ENCODE data around the gene HIGD1A. TPM values are rescaled to one million over a fixed set of nuclear protein-coding genes. Genes with fewer than 3 reads are reported as not detected.

Gene HIGD1A
- total RNA-seq, result 100 to 1,000 TPM in 3 of 4 donors, 10 to 100 TPM in 1; 52.3 to 239 (median 212) TPM

DNA sequence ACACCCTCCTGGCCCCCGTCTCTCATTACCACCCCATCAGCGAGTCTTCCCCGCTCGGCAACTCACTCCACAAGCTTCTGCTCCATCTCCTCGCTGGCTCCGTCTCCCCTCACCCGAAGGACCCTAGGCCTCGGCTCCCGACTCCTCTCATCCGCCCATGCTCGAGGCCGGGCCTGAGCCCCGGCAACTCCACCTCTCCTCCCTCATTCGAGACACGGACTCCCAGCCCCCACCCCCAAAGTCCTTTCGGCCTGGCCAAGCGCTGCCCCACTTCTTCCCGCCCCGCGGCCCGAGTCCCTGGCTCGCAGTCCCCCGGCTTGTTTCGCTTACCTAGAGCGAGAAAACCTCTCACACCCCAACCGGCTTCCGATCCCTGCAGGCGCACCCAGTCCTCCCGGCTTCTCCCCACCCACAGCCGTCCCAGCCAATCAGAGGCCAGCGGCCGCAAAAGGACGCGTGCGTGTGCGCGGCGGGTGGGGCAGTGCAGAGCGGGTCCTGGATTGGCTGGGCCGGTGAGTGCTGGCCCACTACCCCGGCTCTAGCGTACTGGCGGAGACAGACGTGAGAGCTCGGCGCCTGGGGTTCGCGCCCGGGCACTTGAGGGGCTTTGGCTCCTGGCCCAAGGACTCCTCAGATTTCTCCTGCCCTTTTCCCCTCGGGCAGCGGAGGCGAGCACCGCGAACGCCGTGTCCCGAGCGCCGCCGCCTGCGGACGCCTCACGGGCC lies at the start of gene HIGD1A:
TSS of gene HIGD1A (minus strand) at position 385 of the 725 bp plus-strand sequence. CDS start 10,237 bp downstream, outside the sequence.
- no peaks in the 10 kb centered on the region for H3K9me3 ChIP-seq
- no peaks in the 10 kb centered on the region for H3K36me3 ChIP-seq
- intact Hi-C loops (cut with DNase I), result no loop called here
- H3K4me3 ChIP-seq, result peak within 1 kb of the TSS; percentile 79 to 96 (median 85)
- H3K4me1 ChIP-seq, result peaks cover 0 to 51% (median 30%) of the 10 kb centered on the region in 3 donors
- 0% methylated on average over 31 to 38 of the region's 63 CpGs for WGBS, 2 donors
- H3K27ac ChIP-seq, result peak within 1 kb of the TSS; percentile 97 to 100 (median 98)
- no peaks in the 10 kb centered on the region for H3K27me3 ChIP-seq
- DNase-seq, result peak; percentile 71
- TF ChIP-seq POLR2A (IDR thresholded peaks at IDR 0.05), result peak in 3 of 4 donors; percentile 94 to 99 (median 95)
- TF ChIP-seq CTCF (IDR thresholded peaks at IDR 0.05), result peak in 1 of 6 experiments; percentile 6

DNA sequence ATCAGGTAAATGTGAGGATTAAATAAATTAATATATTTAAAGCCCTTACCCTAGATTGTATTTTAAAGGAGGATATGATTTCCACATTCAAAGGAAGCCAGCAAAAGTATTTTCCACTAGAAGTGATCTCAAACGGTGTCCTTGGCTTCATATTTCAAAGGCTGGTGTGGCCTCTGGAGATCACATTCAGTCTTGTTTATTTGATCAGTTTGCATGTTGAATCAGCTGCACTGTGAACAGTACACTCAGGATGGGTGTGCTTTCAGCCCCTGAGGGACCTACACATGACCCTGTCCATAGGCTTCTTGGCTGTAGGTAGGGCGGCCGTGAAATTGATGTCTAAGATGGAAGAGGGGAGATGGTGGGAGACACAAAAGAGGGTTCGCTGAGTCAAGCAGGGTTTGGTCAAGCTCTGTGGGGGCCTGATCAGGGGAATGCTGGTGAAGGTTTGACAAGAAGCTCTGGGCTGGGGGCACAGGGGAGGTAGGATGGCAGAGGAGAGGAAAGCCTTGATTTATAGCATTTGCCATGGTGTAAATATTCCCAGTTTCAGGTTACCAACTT lies 49.5 kb upstream of the HIGD1A start:
- Histone ChIP-seq H3K4me3 (no peak overlapping the region), H3K27me3 (no peaks in the 10 kb centered on the region), H3K27ac (no peak overlapping the region), H3K36me3 (no peaks in the 10 kb centered on the region), H3K9me3 (no peaks in the 10 kb centered on the region), H3K4me1 (peaks cover 0 to 19% (median 0%) of the 10 kb centered on the region in 3 donors)
- TF ChIP-seq POLR2A (IDR thresholded peaks at IDR 0.05), result no peak
- TF ChIP-seq CTCF (IDR thresholded peaks at IDR 0.05), result no peak
- intact Hi-C loops (cut with DNase I), result no loop called here
- 76 to 78% methylated on average over 2 to 4 of the region's 4 CpGs for WGBS, 2 donors
- no peak for DNase-seq

DNA sequence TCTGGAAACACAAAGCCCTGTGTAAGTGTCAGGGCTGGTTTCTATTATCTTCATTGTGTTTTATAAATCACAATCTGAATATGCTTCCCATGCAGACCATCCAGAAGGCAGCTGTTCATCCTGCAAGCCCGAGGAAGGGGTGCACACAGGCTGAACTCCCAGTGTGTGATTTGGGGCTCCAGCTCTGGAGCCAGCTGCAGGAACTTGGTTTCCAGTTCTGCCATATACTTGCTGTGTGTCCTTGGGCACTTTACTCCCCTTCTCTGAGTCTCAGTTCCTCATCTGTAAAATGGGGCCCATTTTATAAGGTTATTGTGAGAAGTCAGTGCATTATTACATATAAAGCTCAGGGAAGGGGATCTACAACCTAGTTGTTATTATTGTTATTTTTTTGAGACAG lies 48.8 kb upstream of the HIGD1A start:
- no peak for DNase-seq
- 64 to 83% methylated on average over 1 of the region's 1 CpG for WGBS, 2 donors

GRCh38 chr3:42852441-42852840 lies 48.2 kb upstream of the HIGD1A start:
- no peaks in the 10 kb centered on the region for H3K36me3 ChIP-seq
- H3K4me3 ChIP-seq, result no peak overlapping the region
- H3K27ac ChIP-seq, result peak overlapping the region in 2 of 4 donors; percentile 18 to 55
- peaks cover 1 to 23% (median 4%) of the 10 kb centered on the region in 3 donors for H3K4me1 ChIP-seq
- no peak for DNase-seq
- WGBS, 2 donors, result 23 to 33% methylated on average over 1 to 2 of the region's 2 CpGs
- no peaks in the 10 kb centered on the region for H3K9me3 ChIP-seq
- TF ChIP-seq POLR2A (IDR thresholded peaks at IDR 0.05) (no peak), CTCF (IDR thresholded peaks at IDR 0.05) (no peak)
- intact Hi-C loops (cut with DNase I), result no loop called here
- no peaks in the 10 kb centered on the region for H3K27me3 ChIP-seq

More for the DNA sequence above, 48.8 kb upstream of the HIGD1A start:
- no peak overlapping the region for H3K4me3 ChIP-seq
- TF ChIP-seq POLR2A (IDR thresholded peaks at IDR 0.05) (no peak), CTCF (IDR thresholded peaks at IDR 0.05) (no peak)
- H3K27ac ChIP-seq, result peak overlapping the region in 1 of 4 donors; percentile 22
- H3K27me3 ChIP-seq, result no peaks in the 10 kb centered on the region
- H3K9me3 ChIP-seq, result no peaks in the 10 kb centered on the region
- intact Hi-C loops (cut with DNase I), result no loop called here
- peaks cover 0 to 19% (median 0%) of the 10 kb centered on the region in 3 donors for H3K4me1 ChIP-seq
- no peaks in the 10 kb centered on the region for H3K36me3 ChIP-seq

DNA sequence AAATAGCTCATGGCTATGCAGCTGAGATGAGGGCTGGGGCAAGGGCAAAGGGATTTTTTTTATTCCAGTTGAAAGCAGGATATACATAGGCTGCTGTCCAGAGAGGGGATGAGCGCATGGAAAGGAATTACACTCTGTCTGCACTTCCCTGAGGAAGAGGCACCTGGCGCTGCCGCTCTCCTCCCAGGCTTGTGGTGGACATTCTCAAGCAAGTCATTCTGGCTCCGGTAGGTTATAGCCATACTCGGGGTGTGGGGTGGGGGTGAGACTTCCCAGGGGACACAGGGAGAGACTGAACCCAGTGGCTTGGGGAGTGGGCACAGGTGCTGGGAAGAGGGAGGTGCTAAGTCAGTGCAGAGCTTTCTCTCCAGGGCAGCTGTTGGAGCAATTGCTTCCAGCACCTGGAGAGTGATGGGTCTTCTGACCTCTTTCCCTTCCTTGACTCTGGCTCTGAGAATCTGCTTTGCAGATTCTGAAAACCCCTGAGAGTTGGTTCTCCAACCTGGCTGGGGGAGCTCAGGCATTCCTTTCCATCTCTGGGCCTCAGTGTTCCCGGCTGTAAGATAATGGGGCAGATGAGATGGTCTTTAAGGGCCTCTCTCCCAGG lies 47.0 kb upstream of the HIGD1A start:
- WGBS, 2 donors, result 94 to 98% methylated on average over 5 to 6 of the region's 6 CpGs
- no peak for DNase-seq
- intact Hi-C loops (cut with DNase I), result no loop called here
- peaks cover 10 to 34% (median 14%) of the 10 kb centered on the region in 3 donors for H3K4me1 ChIP-seq
- no peak for TF ChIP-seq CTCF (IDR thresholded peaks at IDR 0.05)
- TF ChIP-seq POLR2A (IDR thresholded peaks at IDR 0.05), result no peak
- no peaks in the 10 kb centered on the region for H3K9me3 ChIP-seq
- H3K27ac ChIP-seq, result peak overlapping the region in 2 of 4 donors; percentile 18 to 55
- H3K4me3 ChIP-seq, result no peak overlapping the region
- H3K36me3 ChIP-seq, result no peaks in the 10 kb centered on the region
- no peaks in the 10 kb centered on the region for H3K27me3 ChIP-seq

Data from esophagus squamous epithelium (tissue), 5 donors.